ENCODE results near the gene VTI1A.

DNA sequence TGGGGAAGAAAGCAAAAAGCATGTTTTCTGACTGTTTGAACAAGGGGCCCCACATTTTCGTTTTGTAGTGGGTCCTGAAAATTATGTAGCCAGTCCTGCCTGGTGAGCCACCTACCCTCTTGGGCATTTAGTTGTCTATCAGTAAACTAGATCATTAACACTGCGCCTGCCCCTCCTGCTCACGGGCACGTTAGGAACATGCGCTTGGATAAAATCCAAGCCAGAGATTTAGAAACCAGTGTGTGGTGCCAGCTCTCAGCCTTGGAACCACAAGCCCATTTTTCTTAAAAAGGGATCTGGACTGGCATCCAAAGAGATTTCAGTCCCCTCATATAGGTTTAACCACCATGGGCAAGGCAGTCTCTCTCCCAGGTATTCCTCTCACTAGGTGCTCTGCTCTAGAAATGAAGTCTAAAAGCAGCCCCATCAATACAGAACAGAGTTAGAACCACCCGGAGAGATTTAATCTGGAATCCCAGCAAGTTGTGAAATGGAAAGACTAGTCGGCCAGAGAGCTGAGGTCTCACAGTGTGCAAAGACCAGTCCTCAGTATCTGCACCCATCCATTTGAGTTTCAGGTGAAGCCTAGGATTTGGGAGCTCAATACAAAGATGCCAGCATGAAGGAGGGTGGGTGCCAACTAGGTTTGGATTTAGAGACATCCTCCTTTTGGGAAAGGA is 379.1 kb downstream of the VTI1A start:
- TF ChIP-seq, protein P1, sequence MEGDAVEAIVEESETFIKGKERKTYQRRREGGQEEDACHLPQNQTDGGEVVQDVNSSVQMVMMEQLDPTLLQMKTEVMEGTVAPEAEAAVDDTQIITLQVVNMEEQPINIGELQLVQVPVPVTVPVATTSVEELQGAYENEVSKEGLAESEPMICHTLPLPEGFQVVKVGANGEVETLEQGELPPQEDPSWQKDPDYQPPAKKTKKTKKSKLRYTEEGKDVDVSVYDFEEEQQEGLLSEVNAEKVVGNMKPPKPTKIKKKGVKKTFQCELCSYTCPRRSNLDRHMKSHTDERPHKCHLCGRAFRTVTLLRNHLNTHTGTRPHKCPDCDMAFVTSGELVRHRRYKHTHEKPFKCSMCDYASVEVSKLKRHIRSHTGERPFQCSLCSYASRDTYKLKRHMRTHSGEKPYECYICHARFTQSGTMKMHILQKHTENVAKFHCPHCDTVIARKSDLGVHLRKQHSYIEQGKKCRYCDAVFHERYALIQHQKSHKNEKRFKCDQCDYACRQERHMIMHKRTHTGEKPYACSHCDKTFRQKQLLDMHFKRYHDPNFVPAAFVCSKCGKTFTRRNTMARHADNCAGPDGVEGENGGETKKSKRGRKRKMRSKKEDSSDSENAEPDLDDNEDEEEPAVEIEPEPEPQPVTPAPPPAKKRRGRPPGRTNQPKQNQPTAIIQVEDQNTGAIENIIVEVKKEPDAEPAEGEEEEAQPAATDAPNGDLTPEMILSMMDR (IDR thresholded peaks at IDR 0.05) = no peak
- TF ChIP-seq POLR2A (IDR thresholded peaks at IDR 0.05) = no peak

All from ovary (tissue), 3 donors.